NCI-H345 (cell line): ENCODE results near the gene DAPK2.
A peak's percentile ranks its signal among the peaks of the same experiment; 100 is the strongest.
"Not testable (repeated sequence)": the region's sequence is repeated elsewhere in the genome, so short reads cannot be mapped to it uniquely, and the experiment has no call there.

Source experiments
- DNase-seq: peaks from one replicate; lab custom pipeline; 2025; lab: John Stamatoyannopoulos, UW

DAPK2 gene

GRCh38 chr15:63915209-63915872, 130.9 kb downstream of the DAPK2 start:
- peak; percentile 3 for DNase-seq

DNA sequence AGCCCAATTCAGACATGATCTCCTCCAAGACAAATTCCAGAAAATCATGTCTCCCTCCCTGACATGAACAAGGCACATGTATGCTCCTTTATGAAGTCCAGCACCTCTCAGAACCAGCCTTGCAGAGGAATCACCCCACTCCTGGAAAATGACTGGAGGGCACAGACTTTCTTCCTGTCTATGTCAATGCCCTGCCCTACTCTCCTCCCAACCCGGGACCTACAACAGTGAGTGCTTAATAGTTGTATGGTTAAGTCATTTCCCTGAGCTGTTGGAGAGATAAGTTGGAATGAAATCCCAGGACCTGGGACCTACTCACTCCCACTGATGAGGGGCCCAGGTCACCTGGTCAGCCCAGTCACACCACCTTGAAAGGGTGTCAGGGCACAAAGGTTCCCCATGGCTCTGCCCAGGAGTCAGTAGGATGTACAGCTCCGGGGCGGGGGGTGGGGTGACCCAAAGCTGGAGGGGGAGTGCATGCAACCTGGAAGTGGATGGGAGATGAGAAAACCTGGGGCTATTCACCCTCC, 132.4 kb downstream of the DAPK2 start:
- DNase-seq, result no peak

- DNase-seq, result no peak
Measured at GRCh38 chr15:63913336-63913735, 132.9 kb downstream of the DAPK2 start.

DNA sequence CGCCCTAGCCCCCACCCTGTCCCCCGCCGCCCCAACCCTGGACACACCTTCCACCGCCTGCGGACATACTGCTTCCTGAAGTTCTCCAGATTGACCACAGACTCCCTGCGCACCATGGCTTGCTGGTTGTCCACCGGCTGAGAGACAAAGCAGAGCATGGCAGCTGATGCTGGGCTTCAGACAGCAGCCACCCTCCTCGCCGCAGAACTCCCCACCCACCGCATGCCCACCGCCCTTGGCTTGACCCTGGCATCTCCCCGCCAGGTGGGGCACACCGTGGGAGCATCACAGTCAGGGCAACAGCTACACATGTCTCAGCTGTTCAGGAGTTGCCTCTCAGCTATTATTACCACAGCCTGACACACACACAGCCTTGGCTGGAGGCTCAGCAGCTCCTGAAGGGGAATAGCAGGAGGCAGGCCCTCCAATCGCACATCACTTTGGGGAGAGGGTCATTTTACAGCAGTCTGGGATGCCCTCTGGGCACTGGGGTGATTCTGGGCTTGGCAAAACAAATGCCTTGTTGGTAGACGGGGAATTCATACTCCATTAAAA, 134.1 kb downstream of the DAPK2 start:
- no peak for DNase-seq

GRCh38 chr15:63911160-63911559, 135.1 kb downstream of the DAPK2 start:
- no peak for DNase-seq

- DNase-seq, result no peak
Measured at GRCh38 chr15:63909819-63910437, 136.4 kb downstream of the DAPK2 start.

DNA sequence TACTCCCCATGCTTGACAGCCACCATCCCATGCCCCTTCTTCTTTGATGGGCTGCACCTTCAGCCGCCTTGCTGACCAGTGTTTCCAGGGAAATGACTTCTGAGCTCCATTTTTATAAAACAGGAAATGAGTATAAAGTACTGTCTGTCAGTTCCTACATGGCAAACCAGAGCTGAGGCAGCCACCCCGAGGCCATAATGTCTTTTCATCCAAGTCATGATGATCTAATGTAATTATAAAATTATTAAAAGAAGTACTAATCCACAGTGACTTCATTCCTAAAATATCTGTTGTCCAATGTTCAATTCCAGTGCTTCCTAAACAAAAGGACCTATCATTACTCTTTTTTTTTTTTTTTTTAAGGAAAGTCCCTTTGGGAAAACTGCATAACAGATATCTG, 137.3 kb downstream of the DAPK2 start:
- DNase-seq, result no peak

DNA sequence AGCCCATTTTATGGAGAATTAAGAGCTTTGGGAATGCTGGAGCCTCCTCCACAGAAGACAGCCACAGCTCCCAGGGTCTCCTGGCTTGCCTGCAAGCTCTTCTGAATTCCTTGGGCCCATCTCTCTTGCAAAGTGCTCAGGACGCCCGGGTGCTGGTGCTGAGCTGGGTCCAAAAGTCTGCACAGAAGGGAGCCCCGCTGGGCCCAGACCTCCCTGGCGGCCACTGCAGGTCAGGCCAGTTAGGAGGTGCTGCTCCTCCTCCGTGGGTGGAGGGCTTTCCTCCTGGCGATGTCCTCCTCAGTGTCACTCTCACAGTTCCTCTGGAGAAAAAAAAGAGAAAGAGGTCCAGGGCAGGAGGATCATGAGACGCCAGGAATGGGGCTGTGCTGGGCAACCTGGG, 138.0 kb downstream of the DAPK2 start:
- no peak for DNase-seq

DNA sequence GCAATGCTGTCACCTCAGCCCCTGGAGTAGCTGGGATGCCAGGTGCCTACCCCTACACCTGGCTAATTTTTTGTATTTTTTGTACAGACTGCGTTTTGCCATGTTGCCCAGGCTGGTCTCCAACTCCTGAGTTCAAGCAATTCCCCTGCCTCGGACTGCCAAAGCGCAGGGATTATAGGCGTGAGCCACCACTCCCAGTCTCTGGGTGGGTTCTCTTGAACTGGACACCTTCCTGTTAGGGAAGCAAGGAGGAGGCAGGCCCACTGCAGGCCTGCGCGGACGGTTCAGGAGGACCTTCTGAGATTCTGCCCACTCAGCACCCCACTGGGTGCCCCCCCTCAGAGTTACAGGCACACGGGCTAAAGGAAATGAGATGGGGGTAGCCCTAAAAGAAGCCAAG, 138.8 kb downstream of the DAPK2 start:
- DNase-seq, result no peak

- no peak for DNase-seq
Measured at GRCh38 chr15:63906266-63906584, 140.1 kb downstream of the DAPK2 start.

- no peak for DNase-seq
Measured at GRCh38 chr15:63905558-63906265, 140.6 kb downstream of the DAPK2 start.

DNA sequence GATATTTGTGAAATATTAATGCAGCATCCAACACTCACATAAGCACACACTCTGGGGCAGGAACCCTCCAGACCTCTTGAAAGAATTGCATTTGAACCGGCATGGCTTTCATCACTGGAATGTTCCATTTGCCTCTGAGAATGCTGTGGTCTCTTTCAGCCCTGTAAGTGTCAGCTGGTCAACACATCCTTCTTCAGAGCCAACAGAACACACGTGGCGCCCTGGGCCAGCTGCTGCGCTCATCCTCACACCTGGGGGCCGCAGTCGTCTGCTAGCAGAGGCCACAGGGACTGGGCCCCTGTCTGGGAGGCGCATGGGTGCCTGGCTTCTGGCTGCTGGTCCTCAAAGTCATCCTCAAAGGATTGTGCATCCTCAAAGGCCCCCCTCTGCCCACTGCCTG, 141.2 kb downstream of the DAPK2 start:
- no peak for DNase-seq

DNA sequence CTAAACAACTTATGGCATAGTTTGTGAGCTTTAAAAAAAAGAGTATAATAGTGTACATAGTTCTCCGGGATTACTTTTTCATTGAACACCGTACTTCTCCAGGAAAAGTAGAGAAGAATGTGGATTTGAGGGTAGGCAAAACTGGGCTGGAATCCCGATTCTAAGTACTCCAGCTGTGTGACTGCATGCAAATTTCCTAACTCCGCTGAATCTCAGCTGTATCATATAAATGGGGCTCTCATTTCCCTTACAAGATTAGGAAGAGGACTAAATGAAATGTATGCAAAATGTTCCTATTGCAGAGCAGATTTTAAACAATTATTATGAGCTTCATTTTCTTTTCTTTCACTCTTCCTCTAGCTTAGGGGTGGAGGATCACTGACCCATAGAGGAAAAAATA, 142.2 kb downstream of the DAPK2 start:
- no peak for DNase-seq

DNA sequence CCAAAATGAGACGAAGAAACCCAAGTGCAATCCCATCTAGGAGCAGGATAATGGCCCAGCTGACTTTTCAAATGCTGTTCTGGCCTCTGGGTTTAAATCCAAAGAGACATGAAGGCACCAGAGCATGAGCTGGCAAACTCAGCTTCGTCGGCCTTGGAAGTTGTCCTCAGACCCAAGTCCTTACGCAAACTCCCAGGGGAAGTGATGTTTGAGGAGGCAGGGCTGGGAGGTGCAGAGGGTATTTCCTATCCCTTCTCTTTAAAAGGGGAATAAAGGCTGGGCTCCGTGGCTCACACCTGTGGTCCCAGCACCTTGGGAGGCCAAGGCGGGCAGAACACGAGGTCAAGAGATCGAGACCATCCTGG, 143.6 kb downstream of the DAPK2 start:
- DNase-seq, result no peak

DNA sequence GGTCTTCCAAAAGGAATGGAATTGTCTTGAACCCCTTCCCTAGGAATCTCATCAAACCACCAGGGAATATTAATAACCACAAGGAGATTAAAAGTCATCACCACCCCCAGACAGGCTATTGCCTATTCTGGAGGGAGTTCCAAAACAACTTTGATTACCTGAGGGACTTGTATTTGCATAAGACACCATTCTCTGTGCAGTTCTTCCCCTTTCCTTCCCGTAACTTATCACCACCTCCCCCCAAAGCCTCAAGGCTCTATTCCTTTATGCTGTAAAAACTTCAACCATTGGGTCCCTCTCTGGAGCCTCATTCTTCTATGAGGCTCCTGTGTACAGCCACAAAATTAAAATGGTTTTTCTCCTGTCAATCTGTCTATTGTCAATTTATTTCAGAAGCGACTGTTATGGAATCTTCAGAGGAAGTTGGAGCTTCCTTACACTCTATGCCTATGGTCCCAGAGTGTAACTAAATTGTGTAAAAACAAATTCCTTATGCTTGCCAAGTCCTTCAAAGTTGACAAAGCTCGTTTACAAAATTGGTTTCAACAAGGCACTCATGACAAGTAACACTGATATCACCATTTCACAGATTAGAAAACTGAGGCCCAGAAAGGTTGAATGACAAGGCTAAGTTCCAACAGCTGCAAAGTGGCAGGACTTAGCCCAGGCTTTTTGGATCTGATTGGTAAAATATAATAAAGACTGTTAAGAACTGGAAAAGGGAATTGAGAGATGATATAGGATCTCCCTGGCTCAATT, 144.2 kb downstream of the DAPK2 start:
- no peak for DNase-seq

GRCh38 chr15:63900306-63900705, 146.0 kb downstream of the DAPK2 start:
- no peak for DNase-seq

DNA sequence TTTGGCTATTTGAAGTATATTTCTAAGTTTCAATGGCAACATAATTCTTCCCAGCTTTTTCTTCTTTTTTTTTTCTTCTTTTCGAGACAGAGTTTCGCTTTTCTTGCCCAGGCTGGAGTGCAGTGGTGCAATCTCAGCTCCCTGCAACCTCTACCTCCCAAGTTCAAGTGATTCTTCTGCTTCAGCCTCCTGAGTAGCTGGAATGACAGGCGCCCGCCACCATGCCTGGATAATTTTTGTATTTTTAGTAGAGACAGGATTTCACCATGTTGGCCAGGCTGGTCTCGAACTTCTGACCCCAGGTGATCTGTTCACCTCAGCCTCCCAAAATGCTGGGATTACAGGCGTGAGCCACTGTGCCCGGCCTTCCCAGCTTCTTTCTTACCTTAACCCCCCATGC, 146.7 kb downstream of the DAPK2 start:
- not testable (repeated sequence) for DNase-seq

DNA sequence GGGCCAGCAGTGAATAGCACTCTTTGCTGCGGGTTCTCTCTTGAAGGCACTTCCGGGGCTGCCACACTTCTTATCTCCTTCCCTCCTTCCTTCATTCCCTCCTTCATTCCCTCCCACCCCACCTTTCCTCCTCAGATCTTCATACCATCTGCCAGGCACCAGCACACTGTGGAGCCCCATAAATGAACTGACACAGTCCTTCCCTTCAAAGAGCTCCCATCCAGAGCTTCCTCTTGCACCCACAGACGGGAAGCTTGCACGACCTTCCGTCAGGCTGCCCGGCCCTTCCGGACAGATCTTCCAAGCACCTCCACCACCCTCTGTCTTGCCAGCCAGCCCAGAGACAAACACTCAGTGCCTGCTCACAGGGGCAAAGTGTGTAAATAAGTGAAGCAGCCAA, 147.1 kb downstream of the DAPK2 start:
- no peak for DNase-seq

- no peak for DNase-seq
Measured at GRCh38 chr15:63896336-63897115, 149.8 kb downstream of the DAPK2 start.

- no peak for DNase-seq
Measured at GRCh38 chr15:63895787-63896218, 150.5 kb downstream of the DAPK2 start.

DNA sequence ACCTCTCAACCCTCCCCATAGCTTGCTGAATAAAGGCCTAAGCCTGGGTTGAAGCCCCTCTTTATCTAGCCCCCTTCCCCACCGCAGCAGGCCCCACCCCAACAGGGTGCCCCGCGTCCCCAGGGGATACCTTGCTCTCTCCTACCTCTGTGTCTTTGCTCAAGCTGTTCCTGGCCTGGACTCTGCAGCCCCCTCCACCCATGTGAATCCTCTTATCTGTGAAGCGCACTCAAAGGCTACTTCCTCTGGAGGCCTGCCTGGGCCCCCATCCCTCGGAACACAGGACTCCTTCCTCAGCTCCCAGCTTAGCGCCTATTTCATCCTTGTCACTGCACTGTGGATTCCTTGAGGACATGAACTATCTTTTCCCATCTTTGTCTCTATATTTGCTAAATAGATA, 151.1 kb downstream of the DAPK2 start:
- DNase-seq, result no peak

GRCh38 chr15:63894662-63894949, 151.7 kb downstream of the DAPK2 start:
- DNase-seq, result no peak
